ENCODE measurements around the gene COX17. TPM values are rescaled to one million over a fixed set of nuclear protein-coding genes. Genes with fewer than 3 reads are reported as not detected.

Gene COX17
- total RNA-seq, 1 donor from 2014 or later: 48.4 TPM

DNA sequence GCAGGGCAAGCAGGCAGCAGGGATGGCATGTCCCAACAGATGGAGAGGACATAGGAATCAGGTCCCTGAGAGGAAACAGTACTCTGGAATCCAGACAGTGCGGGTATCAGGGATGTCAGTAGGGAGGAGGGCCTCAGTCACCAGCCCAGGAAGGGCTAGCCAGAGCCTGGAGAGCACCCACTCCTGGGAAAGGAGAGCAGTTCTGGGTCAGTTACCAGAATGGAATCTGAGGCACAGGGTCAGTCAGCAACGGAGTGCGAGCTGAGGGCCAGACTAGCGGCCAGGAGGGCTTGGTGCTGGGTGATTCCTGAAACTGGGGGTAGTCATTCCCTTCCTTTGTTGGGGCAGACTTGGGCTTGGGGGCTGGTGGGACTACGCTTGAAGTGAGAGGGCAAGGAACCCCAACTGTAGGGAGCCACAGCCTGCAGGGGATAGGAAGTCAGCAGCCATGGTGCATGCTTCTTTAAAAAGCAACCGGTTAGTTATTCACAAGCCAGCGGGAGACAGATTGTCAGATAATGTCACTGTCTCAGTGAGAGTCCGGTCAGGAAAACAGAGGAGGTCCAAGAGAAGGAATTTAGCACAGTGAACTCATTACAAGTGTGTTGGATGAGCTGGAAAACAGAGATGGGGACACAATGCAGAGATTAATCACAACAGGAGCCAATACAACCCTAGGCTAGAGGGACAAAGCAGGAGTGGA is 51.6 kb downstream of the COX17 start:
- DNase-seq (ENCODE audit: low spot score): no peak

DNA sequence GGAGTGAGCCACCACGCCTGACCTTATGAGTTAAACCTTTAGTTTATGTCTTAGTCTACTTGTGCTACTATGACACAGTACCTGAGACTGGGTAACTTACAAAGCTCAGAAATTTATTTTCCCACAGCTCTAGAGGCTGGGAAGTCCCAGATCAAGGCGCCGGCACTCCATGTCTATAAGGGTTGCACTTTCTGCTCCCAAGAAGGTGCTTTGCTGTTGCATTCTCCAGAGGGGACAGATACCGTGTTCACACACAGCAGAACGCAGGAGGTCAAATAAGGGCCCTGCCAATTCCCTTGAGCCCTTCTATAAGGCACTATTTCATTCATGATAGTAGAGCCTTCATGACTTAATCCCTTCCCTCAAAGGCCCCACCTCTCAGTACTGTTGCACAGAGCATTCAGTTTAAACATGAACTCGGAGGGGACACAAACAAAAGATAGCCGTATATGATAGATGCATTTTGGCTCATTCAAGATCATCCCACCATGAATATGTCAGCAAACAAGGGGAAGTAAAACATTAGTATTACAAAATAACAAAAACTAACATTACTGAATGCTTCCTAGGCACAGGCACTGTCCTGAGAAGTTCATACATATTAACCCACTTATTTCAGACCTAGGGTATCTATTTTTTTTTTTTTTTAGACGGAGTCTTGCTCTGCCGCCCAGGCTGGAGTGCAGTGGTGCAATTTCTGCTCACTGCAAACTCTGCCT is 53.0 kb downstream of the COX17 start:
- no peak for DNase-seq (ENCODE audit: low spot score)

DNA sequence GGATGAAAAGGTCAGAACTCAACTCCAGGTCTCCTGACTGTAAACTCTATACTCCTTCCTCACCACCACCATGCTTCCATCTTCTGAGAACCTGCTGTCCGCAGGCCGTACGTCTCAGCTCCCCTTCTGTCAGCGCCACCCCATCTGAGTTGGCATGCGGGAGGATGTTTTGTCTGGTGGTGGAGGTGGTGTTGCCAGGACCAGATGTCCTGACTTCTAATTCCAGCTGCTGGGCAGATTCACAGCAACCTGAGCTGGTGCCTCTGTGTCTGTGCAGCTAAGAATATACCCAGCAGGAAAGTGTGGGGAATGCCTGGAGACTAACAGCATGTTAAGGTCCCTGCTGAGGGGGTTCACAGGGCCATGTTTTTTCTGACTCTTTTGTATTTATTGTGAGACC is 56.3 kb downstream of the COX17 start:
- DNase-seq (ENCODE audit: low spot score): no peak

Other genes with a start within 250 kb of the COX17 start
- gene TMEM39A, start 213.8 kb downstream of the COX17 start, total RNA-seq: 61.9 TPM
- gene POGLUT1, start 208.4 kb downstream of the COX17 start, total RNA-seq: 19.1 TPM
- gene TIMMDC1, start 178.9 kb downstream of the COX17 start, total RNA-seq: 107 TPM
- 1.3 TPM for gene CD80, start 117.8 kb downstream of the COX17 start, total RNA-seq
- gene ADPRH, start 97.9 kb downstream of the COX17 start, total RNA-seq: 16.1 TPM
- gene PLA1A, start 79.5 kb downstream of the COX17 start, total RNA-seq: 3.4 TPM
- 1.5 TPM for gene POPDC2, start 16.8 kb downstream of the COX17 start, total RNA-seq
- gene CFAP91, start 25.6 kb upstream of the COX17 start, total RNA-seq: 0.39 TPM
- gene NR1I2, start 104.7 kb upstream of the COX17 start, total RNA-seq: 0.26 TPM